GM12892 (cell line): Measurements from ENCODE around the gene TPST2.

Source experiments
- DNase-seq: peaks from one replicate; pipeline ENCODE4 v3.0.0; 2011; ENCODE audit not compliant: insufficient read length
- FAIRE-seq: peaks from 2 replicates; lab custom pipeline; 2011; peaks lifted over from hg19 to GRCh38; lab: Jason Lieb, UNC
- POLR2A ChIP-seq: IDR thresholded peaks from 2 replicates; pipeline ENCODE4 v1.6.1; 2011; ENCODE audit warnings: low read depth, low read length, control low read depth
- POLR2AphosphoS5 ChIP-seq: IDR thresholded peaks from 2 replicates; pipeline ENCODE4 v1.6.1; 2011; ENCODE audit warnings: low read depth, low read length, control low read depth
- TAF1 ChIP-seq: IDR thresholded peaks from 2 replicates; pipeline ENCODE4 v1.6.1; 2011; ENCODE audit warnings: low read depth, mild to moderate bottlenecking, control low read depth, low read length, borderline replicate concordance

Gene TPST2

DNA sequence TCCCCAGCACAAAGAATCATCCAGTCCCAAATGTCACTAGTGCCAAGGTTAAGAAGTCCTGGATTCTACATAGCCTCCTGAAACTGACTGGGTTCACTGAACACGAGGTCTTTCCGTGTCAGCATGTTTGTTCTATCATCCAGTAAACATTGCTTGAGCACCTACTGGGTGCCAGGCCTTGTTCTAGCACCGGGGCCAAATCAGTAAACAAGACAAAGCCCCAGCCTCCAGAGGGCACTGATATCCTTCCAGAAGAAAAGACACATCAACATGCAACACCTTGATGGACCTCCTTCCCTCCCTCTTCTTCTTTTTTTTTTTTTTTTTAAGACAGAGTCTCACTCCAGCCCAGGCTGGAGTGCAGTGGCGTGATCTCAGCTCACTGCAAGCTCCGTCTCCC lies 26.9 kb downstream of the TPST2 start:
- DNase-seq: no peak
- TF ChIP-seq TAF1: no peak
- TF ChIP-seq POLR2A: no peak
- no peak for TF ChIP-seq POLR2AphosphoS5
- no peak for FAIRE-seq

DNA sequence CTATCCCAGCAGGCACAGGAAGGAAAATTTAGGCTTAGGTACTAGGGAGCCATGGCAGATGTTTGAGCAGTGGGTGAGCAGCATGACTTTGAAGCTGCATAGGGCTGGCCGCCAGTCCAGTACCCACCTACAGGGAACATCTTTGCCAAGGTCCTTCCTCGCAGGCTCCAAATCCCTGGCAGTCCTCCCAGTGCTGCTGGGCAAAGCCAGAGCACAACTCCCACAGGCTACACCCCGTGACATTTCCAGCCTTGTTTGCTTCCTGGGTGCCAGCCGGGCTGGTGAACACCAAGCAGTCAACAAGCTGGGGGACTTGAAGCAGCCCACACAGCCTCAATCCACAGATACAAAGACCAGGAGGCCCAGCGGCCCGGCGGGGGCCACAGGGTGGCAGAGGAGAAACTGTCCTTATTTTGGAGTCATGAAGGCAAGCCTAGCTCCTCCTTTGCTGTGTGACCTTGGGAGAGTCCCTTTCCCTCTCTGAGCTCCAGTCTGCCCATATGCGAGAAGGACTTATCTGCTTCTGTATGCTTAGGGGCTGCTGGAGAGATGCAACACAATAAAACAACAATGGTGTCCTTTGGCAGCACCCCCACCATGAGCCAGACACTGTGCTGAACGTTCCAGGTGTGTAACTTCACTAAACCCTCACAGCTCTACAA lies 28.0 kb downstream of the TPST2 start:
- FAIRE-seq (no peak), DNase-seq (no peak)
- no peak for TF ChIP-seq POLR2A

DNA sequence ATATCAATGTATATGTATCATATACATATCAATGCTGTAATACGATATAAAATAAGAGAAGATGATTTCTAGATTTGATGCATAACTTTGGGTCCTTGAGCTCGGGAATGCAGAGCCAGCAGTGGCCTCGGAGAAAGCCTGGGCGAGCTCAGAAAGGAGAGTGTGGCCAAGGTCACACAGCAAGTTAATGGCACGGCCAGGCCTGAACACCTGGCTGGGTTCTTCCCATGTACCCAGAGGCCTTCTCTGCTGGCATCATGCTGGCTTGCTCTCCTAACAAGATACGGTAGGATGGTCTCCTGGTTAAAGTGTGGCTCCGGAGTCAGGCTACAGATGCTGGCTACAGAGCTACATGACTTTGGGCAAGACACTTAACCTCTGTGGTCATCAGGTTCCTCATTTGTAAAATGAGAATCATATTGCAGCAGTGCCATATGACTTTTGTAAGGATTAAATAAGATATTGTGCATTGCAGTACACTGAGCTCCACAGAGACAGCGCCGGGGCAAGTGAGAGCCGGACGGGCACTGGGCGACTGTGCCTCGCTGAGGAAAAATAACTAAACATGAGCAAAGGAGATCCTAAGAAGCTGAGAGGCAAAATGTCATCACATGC lies 29.9 kb downstream of the TPST2 start:
- TF ChIP-seq TAF1 (no peak), POLR2A (no peak), POLR2AphosphoS5 (no peak)
- FAIRE-seq (no peak), DNase-seq (no peak)

DNA sequence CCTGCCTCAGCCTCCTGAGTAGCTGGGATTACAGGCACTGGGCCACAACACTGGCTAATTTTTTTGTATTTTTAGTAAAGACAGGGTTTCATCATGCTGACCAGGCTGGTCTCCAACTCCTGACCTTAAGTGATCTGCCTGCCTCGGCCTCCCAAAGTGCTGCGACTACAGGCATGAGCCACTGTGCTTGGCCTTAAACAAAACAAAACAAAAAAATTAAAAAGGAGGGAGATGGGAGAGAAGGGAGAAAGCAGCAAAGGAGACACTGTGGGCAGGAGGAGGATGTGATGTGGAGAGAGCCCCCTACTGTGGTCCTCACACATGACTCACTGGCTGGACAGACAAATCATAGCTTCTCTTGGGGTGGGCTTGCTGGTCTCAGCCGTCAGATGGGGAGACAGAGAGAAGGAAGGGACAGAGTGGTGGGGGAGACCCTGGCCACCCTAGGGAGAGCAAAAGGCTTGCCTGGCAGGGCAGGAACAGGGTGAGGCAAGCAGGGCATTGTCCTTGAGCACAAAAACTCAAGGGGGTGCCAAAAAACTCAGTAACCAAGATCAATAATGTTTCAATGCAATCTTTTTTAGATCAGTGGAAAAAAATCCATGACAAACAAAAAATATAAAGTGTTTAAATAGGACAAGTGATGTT lies 31.6 kb downstream of the TPST2 start:
- TF ChIP-seq TAF1 (no peak), POLR2AphosphoS5 (no peak)
- DNase-seq (no peak), FAIRE-seq (no peak)

GRCh38 chr22:26556904-26557303 lies 33.0 kb downstream of the TPST2 start:
- FAIRE-seq (no peak), DNase-seq (no peak)
- TF ChIP-seq TAF1 (no peak), POLR2AphosphoS5 (no peak), POLR2A (no peak)

- no peak for TF ChIP-seq POLR2AphosphoS5
- no peak for TF ChIP-seq TAF1
- no peak for TF ChIP-seq POLR2A
- DNase-seq (no peak), FAIRE-seq (no peak)
Measured at GRCh38 chr22:26555478-26555877, 34.5 kb downstream of the TPST2 start.

DNA sequence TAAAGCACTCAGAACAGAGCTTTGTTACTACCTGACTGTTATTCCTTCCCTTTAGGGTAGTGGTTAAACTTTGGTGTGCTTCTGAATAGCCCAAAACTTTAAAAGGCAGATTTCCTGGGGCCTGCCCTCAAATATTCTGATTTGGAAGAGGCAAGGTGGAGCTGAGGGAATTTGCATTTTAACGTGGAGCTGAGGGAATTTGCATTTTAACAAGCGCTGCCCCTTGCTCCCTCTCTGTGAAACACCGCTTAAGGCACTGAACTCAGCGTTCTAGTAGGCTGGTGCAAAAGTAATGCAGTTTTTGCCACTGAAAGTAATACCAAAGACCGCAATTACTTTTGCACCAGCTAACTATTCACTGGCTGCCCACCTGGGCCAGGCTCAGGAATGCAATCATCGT lies 35.0 kb downstream of the TPST2 start:
- no peak for TF ChIP-seq POLR2AphosphoS5
- no peak for TF ChIP-seq POLR2A
- TF ChIP-seq TAF1: no peak
- no peak for DNase-seq
- no peak for FAIRE-seq

- DNase-seq (no peak), FAIRE-seq (no peak)
- TF ChIP-seq TAF1 (no peak), POLR2A (no peak), POLR2AphosphoS5 (no peak)
Measured at GRCh38 chr22:26553056-26553752, 36.7 kb downstream of the TPST2 start.

DNA sequence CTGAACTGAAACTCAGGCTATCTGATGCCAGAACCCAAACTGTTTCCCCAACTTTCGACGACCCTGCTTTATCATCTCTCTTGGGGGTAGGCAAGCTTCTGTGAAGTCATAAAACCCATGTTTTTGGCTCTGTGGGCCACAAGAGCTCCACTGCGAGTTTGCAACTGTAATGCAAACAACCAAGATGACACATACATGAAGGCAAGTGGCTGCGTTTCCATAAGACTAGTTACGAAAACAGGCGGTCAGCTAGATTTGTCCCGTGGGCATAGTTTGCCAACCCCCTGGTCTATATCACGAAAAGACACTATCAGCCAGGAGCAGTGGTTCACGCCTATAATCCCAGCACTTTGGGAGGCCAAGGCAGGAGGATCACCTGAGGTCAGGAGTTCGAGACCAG lies 37.5 kb downstream of the TPST2 start:
- TF ChIP-seq POLR2A (no peak), TAF1 (no peak), POLR2AphosphoS5 (no peak)
- FAIRE-seq (no peak), DNase-seq (no peak)

GRCh38 chr22:26551568-26551967 lies 38.4 kb downstream of the TPST2 start:
- TF ChIP-seq TAF1: no peak
- TF ChIP-seq POLR2A: no peak
- TF ChIP-seq POLR2AphosphoS5: no peak
- no peak for FAIRE-seq

DNA sequence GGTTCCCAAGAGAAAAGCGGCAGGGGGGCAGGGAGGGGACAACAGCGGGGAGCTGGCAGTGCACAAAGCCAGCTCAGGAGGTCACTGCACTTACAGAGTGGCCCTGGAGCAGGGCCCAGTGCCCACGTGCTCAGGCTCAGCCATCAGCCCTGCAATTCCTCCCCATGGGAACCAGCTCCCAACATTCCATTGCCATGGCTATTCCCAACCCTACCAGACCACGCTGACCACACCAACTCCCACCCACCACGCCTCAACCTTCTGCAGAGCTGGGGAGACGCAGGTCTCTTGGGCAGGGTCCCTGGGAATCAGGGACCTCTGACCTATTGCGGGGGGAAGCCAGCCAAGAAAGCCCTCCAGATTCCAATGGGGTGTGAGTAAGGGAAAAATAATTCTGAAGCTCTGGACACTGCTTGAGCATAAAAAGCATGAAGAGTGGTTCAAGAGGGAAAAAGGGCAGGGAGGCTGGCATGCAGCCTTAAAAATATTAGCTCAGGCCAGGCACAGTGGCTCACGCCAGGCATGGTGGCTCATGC lies 39.4 kb downstream of the TPST2 start:
- FAIRE-seq: no peak
- no peak for DNase-seq
- TF ChIP-seq POLR2A (no peak), TAF1 (no peak), POLR2AphosphoS5 (no peak)

More at GRCh38 chr22:26551568-26551967, 38.4 kb downstream of the TPST2 start:
- DNase-seq: no peak

- FAIRE-seq: no peak
- no peak for TF ChIP-seq TAF1
- no peak for TF ChIP-seq POLR2A
- no peak for TF ChIP-seq POLR2AphosphoS5
- DNase-seq: no peak
Measured at GRCh38 chr22:26549902-26550497, 39.9 kb downstream of the TPST2 start.
